Suppressor macrophage (primary cell): ENCODE data around the gene TEX101.
A peak's percentile ranks its signal among the peaks of the same experiment; 100 is the strongest.

Experiments used
- DNase-seq, 4 experiments: peaks; one replicate each; pipeline ENCODE4 v3.0.0-alpha.2; 2020 to 2022

The TEX101 gene

DNA sequence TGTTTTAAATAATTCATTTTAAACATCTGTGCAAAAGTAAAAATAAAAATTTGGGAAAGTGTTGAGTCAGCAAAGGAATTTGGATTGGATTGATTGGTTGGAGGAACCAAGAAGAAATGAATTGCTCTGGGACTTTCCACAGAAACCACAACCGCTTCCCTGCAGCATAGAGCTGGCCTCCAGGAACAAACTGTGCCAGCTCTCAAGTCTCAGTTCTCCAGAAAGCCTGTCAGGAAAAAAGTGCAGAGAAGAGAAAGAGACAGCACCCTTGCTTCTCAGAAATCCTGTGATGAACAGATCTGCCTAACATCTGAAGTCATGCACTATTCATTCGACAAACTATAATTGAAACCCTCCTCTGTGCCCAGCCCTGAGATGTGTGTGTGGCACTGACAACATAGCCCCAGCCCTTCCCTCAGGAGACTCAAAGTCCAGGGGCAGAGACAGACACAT is 35.9 kb downstream of the TEX101 start:
- peak; percentile 53 to 78 (median 68) for DNase-seq

DNA sequence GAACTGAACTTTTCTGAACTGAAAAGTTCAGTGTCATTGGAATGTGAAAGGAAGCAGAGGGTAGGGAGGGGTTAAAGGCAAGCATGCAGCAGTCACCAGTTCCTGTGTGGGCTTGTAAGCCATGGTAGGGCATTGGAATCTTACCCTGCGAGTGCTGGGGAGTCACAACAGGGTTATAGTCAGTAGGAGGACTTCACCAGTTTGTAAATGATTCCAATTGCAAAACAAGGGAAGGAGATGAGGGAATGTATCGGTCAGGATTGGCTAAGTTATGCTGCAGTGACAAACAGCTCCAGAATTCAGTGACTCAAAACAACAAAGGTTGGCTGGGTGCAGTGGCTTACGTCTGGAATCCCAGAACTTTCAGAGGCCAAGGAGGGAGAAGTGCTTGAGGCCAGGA is 37.9 kb downstream of the TEX101 start:
- no peak for DNase-seq

DNA sequence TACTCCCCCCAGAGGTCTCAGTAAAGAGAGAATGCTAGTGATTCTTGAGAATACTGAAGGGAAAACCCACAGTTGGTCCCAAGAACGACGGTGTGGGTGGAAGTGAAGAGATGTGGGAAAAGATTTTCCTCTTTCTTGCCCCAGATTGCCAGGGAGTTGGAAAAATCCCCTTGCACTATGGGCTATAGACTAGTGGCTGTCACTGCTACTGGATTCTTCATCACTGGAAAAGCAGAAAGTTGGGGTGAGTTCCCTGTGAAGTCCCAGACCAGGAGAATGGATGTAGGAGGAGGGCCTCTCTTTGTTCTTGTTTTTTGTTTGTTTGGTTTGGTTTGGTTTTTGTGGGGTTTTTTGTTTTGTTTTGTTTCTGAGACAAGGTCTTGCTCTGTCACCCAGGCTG is 39.3 kb downstream of the TEX101 start:
- DNase-seq: peak in 1 of 4 experiments; percentile 12

DNA sequence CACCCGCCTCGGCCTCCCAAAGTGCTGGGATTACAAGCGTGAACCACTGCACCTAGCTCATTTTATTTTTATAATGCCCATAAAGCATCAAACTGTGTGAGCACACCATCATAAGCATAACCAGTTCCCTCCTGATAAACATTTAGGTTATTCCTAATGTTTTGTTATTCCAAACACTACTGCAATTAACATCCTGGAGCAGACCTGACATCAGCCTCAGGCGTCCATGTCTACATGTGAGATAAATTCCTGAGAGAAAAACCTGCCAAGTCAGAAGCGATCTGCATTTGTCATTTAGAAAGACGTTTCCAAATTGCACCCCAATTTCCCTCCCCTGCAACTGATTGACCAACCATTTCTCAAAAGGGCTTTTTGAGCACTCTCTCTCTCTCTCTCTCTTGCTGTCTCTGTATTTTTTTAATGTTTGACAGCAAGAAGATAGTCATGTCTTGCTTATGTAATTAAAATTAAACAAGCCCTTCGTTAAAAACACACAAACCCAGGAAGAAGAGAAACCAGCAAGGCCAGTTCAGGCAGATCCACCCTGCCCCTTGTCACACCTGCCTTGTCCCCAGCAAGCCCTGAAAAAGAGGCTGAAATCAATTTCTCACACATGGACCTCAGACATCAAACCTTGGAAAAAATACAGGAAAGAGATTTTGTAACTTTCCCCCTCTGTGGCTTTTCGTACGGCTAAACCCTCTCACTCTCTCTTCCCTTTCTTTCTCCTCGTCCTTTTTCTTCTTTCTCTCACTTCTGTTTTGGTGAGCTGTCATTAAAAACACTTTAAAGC is 40.8 kb downstream of the TEX101 start:
- DNase-seq: peak in 1 of 4 experiments; percentile 29

DNA sequence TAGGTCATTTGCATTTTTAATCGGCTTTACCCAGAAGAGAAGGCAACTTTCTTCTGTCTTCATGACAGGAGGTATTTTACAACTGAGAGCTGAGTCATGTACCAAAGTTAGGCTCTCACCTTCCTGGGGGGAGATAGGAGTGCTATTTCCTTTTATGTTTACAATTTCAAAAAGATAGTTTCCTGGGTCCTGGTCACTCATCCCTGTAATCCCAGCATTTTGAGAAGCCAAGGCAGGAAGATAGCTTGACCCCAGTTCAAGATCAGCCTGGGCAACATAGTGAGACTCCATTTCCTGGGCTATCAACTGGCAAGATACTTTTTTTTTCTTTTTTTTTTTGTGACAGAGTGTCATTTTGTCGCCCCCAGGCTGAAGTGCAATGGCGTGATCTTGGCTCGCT is 43.1 kb downstream of the TEX101 start:
- DNase-seq: no peak

DNA sequence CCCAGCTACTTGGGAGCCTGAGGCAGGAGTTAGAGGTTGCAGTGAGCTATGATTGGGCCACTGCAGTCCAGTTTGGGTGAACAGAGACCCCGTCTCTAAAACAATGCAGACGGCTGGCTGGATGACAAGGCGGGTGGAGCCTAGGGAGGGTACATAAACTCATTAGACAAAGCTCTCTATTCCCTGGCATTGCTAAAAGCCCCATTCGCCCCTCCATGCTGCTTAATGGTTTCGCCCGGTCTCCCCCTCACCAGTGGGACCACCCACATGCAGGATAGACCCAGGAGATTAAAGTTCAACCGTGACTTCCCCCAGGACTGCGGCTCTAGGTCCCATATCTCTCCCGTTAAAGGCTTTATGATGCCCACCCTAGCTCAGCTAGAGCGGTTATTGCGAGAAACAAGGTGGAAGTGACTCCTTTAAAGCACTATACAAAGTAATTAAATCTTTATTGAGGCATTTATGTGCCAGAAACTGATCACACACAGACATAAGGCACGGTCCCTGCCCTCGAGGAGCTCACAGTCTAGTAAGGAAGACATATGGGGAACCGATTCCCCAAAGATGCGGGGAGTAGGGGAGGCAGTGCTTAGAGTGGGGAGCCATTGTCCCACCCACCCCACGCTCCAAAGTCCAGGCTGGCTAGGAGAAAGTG is 45.8 kb downstream of the TEX101 start:
- no peak for DNase-seq

DNA sequence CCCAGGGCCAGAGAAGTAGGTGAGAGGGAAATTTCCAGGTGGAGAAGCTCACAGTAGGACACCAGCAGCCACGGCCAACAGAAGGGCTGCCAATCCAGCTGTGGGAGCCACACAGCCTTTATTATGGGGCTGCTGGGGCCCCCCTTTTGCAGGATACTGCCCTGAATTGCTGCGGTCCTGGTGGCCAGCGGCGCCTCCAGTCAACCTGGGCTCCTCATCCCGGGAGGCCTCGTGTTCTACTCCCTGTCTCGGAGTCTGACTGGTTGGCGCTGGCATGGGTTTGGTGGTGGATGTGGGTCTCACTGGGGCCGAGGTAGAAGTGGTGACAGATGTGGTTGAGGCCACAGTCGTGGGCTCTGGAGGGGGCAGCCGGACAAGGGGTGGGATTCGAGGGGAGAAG is 46.6 kb downstream of the TEX101 start:
- no peak for DNase-seq

DNA sequence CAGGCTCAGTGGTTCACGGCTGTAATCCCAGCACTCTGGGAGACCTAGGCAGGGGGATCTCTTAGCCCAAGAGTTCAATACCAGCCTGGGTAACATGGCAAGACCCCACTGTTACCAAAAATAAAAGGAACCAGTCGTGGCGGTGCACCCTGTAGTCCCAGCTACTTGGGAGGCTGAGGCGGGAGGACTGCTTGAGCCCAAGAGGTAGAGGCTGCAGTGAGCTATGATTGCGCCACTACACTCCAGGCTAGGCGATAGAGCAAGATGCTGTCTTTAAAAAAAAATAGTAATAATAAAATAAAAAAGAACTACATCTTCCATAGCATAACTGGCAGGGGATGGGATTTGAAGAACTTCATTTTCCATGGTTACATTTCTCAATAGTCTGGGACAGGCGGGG is 47.7 kb downstream of the TEX101 start:
- DNase-seq: no peak

DNA sequence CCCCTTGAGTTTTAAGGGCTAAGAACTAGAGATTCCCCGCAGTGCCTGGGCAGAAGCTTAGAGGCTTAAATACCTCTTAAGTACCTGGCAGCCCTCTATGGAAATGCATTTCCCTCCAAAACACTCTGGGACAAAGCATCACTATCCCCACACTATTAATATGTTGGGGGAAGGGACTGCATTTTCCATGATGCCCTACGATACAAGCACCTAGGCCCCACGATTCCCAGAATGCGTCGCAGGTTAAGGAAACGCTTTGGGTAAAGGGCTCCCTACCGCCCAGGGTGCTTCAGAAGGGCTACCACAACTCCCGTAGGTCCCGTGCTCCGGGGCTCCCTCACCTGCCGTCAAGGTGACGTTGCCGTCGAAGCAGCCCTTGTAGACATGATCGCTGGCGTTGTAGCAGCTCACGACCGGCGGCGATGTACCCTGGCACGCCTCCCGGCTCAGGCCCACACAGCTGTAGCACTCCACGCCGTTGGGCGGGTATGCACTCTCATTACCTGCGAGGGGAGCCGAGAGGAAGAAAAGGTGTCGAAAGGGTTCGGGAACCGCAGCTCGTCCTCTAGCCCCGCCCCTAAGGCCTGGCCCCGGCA is 48.2 kb downstream of the TEX101 start:
- no peak for DNase-seq

DNA sequence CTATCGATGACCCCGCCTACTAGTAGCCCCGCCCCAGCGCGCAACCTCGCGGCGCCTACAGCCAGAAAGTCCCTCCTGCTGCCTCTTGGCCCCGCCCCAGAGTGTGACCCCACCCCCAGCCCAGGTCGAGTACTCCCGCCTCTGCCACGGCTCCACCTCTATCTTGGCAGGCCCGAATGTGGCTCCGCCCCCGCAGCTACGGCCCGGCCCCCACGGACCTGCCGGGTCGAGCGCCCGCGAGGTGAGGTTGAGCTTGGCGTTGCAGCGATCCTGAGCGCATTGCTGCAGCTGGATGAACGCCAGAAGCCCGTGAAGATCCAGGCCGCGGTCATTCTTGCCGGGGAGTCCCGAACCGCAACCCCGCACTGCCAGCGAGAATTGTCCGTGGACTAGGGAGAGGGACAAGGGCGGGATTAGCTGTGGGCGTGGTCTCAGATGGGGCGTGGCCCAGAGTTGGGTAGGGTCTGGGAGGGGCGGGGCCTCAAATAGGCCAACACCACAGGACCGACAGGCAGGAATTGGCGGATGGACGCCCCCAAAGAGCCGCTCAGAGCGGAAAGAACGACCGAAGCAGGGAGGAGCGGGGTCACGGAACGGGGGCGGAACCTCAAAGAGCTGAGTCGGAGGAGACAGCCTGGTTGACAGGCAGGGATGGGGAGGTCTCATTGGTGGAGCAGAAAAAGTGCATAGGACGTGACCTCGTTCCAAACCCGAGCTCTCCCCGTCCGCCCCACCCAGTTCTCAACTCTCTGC is 48.9 kb downstream of the TEX101 start:
- DNase-seq: peak; percentile 95 to 98 (median 97)

DNA sequence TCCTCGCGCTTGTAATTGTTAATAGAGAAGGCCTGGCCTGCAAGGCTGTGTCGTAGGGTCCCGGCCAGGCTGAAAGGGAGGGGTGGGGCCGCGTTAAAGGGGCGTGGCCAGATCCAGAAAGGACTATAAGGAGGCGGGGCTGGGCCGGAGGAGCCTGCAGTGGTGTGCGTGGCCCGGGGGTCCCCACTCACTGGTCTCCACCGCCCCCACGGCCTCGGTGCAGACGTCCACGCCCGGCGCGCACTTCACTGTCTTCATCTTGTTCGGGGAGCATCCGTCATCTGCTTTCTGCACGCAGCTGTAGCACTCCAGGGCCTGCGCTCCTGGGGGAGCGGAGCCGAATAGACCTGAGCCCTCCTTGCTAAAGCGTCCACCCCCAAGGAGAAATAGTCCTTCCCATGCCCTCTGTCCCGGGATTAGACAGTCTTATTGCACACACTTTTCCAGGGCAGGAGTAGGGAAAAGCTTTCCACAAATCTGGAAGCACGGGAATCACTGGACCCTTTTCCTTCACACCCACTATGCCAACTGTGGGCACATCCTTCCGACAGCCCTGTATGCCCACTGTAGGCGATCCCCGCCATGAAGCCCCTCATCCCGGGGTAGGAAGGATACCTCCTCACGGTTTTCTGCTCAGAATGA is 49.6 kb downstream of the TEX101 start:
- DNase-seq: no peak

DNA sequence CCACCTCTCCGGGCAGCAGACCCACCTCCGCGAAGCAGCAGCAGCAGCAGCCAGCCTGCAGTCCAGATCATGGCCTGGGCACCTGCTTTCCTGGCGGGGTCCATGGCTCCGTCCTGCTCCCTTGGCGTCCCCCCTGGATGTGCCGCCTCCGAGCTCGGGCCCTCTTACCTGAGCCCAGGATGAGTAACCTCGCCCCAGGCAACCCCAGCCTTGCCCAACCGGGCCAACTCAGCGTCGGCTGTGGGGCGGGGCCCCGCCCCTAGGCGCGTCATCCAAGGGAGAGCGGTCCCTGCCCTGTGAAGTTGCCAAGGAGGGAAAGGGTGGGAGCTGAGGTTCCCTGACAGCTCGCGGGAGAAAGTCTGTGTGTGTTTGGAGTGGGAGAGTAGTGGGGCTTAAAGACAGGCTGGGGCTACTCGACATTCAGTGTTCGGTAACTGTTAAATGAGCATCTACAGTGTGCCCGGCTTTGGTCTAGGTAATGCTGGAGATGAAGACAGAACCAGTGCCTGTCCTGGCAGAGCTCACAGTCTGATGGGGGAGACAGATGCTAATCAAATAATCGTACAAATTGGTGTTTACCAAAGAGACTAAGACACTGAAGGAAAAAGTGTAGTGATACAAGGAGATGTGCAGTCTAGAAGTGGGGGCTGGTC is 50.9 kb downstream of the TEX101 start, which contains the start of gene LYPD3:
TSS of gene LYPD3 (minus strand) at position 141 of the 653 bp plus-strand sequence. CDS start at position 104, 37 bp downstream.
- peak in 2 of 4 experiments; percentile 33 to 46 for DNase-seq

DNA sequence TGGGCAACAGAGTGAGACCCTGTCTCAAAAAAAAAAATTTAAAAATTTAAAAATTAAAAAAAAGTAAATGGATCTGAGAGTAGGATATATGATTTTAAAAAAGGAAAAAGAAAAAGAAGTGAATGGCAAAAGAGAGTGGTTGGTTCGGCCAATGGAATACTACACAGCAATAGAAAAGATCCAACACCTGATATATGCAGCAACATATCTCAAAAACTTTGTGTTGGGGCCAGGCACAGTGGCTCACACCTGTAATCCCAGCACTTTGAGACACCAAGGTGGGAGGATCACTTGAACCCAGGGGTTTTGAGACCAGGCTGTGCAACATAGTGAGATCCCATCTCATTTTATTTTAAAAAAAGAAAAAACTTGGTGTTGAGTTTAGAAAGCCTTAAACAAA is 52.1 kb downstream of the TEX101 start:
- DNase-seq: no peak

DNA sequence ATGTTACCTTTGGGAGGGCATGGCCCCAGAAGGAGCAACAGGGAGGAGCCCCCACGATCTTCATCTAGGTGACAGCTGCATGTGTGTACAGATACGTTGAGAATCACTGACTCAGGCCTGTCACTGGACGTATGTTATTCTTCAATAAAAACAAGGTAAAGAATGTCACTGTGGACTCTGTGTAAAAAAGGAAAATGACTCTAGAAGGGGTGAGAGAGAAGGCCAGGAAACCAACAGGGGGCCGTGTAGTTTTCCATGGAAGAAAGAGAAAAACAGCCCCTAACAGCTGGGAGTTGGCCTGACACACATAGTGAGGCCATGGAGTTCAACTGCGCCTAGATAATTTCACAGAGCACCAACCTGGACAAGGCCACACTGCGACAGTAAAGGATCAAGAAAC is 52.6 kb downstream of the TEX101 start:
- no peak for DNase-seq

DNA sequence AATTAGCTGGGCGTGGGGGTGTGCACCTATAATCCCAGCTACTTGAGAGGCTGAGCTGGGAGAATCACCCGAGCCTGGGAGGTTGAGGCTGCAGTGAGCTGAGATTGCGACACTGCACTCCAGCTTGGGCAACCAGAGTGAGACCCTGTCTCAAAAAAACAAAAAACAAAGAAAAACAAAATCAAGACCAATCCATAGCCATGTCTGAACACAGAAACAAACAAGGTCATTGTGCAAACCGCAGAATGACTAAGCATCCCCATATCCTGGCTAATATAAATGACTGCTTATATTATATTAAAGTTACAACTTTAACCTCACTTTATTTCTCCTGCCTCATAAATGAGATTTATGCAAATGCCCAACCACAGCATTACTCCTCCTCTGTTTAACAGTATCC is 53.0 kb downstream of the TEX101 start:
- DNase-seq: peak in 2 of 4 experiments; percentile 19 to 31
